SK-N-SH (cell line): ENCODE results near the gene NDUFS7. TPM values are rescaled to one million over a fixed set of nuclear protein-coding genes. Genes with fewer than 3 reads are reported as not detected.

Experiments
- CTCF ChIA-PET: fragments of 300-600, 350-600 bp; formaldehyde crosslinking; extraction: SDS; loops from one replicate; lab custom pipeline; 2021; lab: Yijun Ruan, JAX
- POLR2A ChIA-PET: fragments of 350-600 bp; sonication (Branson Sonifier 250); formaldehyde crosslinking; extraction: SDS; loops from one replicate; lab custom pipeline; 2020; ENCODE audit warnings: antibody characterized with exemption, inconsistent platforms; lab: Yijun Ruan, JAX
- DNase-seq: peaks from one replicate; pipeline ENCODE4 v3.0.0; 2012
- H2AFZ ChIP-seq: fragments of 200-600 bp; sonication (generic); 2 replicates; pipeline ENCODE4 v1.8.1; 2016; ENCODE audit warnings: antibody characterized with exemption, mild to moderate bottlenecking, low read depth
- H3F3A ChIP-seq: fragments of 200-600 bp; sonication (generic); replicated peaks from 2 replicates; pipeline ENCODE3; 2016; ENCODE audit warnings: antibody characterized with exemption, mild to moderate bottlenecking; ENCODE audit not compliant: insufficient read depth
- H3K27ac ChIP-seq, 2 experiments: fragments of 200-500 bp in 1 of 2; fragments of 200-600 bp in 1 of 2; sonication (Bioruptor generic) in 1 of 2; sonication (generic), shearing (Covaris generic) in 1 of 2; 2 replicates each; pipeline versions ENCODE4 v1.5.1 to v1.6.1; 2014 to 2016; ENCODE audit warnings: low read depth in 2 of 2, inconsistent platforms in 1 of 2, low read length in 1 of 2, mild to moderate bottlenecking in 1 of 2, mixed read lengths in 1 of 2
- H3K27me3 ChIP-seq: fragments of 200-600 bp; sonication (generic), shearing (Covaris generic); 2 replicates; pipeline ENCODE4 v1.6.1; 2016; ENCODE audit warnings: mixed run types; ENCODE audit not compliant: insufficient read depth
- H3K36me3 ChIP-seq, 2 experiments: fragments of 200-500 bp in 1 of 2; fragments of 200-600 bp in 1 of 2; sonication (Bioruptor generic) in 1 of 2; sonication (generic) in 1 of 2; replicated peaks in 1 of 2; 2 replicates each; pipeline versions ENCODE3 to v1.5.1; 2014 to 2016; ENCODE audit warnings: low read length in 1 of 2, mild to moderate bottlenecking in 1 of 2; ENCODE audit not compliant: insufficient read depth in 2 of 2, control insufficient read depth in 1 of 2
- H3K4me1 ChIP-seq, 2 experiments: fragments of 200-500 bp in 1 of 2; fragments of 200-600 bp in 1 of 2; sonication (Bioruptor generic) in 1 of 2; sonication (generic), shearing (Covaris generic) in 1 of 2; 2 replicates each; pipeline versions ENCODE4 v1.5.1 to v1.6.1; 2014 to 2016; ENCODE audit warnings: low read depth in 1 of 2, low read length in 1 of 2, mixed run types in 1 of 2; ENCODE audit not compliant: insufficient read depth in 2 of 2, control insufficient read depth in 1 of 2
- H3K4me2 ChIP-seq: fragments of 200-600 bp; sonication (generic), shearing (Covaris generic); 2 replicates; pipeline ENCODE4 v1.6.1; 2017; ENCODE audit warnings: mixed run types
- H3K4me3 ChIP-seq, 2 experiments: fragments of 200-500 bp in 1 of 2; fragments of 200-600 bp in 1 of 2; sonication (Bioruptor generic) in 1 of 2; sonication (generic), shearing (Covaris generic) in 1 of 2; 2 replicates each; pipeline versions ENCODE4 v1.5.1 to v1.8.1; 2014 to 2016; ENCODE audit warnings: low read depth in 2 of 2, inconsistent platforms in 1 of 2, low read length in 1 of 2, mild to moderate bottlenecking in 1 of 2, mixed read lengths in 1 of 2, moderate library complexity in 1 of 2
- H3K79me2 ChIP-seq: fragments of 200-600 bp; sonication (generic); 2 replicates; pipeline ENCODE4 v1.8.1; 2017; ENCODE audit warnings: mild to moderate bottlenecking; ENCODE audit not compliant: insufficient read depth
- H3K9ac ChIP-seq: fragments of 200-600 bp; sonication (generic); 2 replicates; pipeline ENCODE4 v1.6.1; 2017; ENCODE audit warnings: mixed run types
- H3K9me2 ChIP-seq: fragments of 200-600 bp; sonication (generic); 2 replicates; pipeline ENCODE4 v1.6.1; 2017; ENCODE audit warnings: mixed run types
- H3K9me3 ChIP-seq: fragments of 200-600 bp; sonication (generic); 2 replicates; pipeline ENCODE4 v1.6.1; 2017; ENCODE audit warnings: mixed run types, mild to moderate bottlenecking, moderate library complexity
- H4K20me1 ChIP-seq: fragments of 200-600 bp; sonication (generic); 2 replicates; pipeline ENCODE4 v1.6.1; 2017; ENCODE audit warnings: mild to moderate bottlenecking, mixed run types; ENCODE audit not compliant: insufficient read depth
- ELF1 ChIP-seq: IDR thresholded peaks from 2 replicates; pipeline ENCODE4 v1.4.0; 2012
- FOSL2 ChIP-seq: IDR thresholded peaks from 2 replicates; pipeline ENCODE4 v1.4.0; 2012; ENCODE audit warnings: low read depth, mild to moderate bottlenecking, moderate library complexity, borderline replicate concordance
- FOXJ3 ChIP-seq: sonication (generic); formaldehyde crosslinking; IDR thresholded peaks from 2 replicates; pipeline ENCODE4 v1.5.1; 2020; ENCODE audit warnings: mild to moderate bottlenecking, missing genetic modification reagents
- MEF2A ChIP-seq: IDR thresholded peaks from 2 replicates; pipeline ENCODE4 v1.4.0; 2012; ENCODE audit warnings: low read depth, borderline replicate concordance
- PBX3 ChIP-seq: IDR thresholded peaks from 2 replicates; pipeline ENCODE4; 2012
- RAD21 ChIP-seq: IDR thresholded peaks from 2 replicates; pipeline ENCODE4 v1.6.1; 2012; ENCODE audit warnings: mild to moderate bottlenecking, low read length
- SIN3A ChIP-seq: IDR thresholded peaks from 2 replicates; pipeline ENCODE4 v1.6.1; 2012; ENCODE audit warnings: low read depth, mild to moderate bottlenecking, low read length, moderate library complexity, borderline replicate concordance
- USF1 ChIP-seq: IDR thresholded peaks from 2 replicates; pipeline ENCODE4 v1.4.0; 2012; ENCODE audit warnings: low read depth, borderline replicate concordance
- USF2 ChIP-seq: fragments of 150-350 bp; IDR thresholded peaks from 2 replicates; pipeline ENCODE4 v1.6.1; 2017; ENCODE audit warnings: antibody characterized with exemption, low read length, low read depth, borderline replicate concordance
- YY1 ChIP-seq: IDR thresholded peaks from 2 replicates; pipeline ENCODE4 v1.4.0; 2012; ENCODE audit warnings: low read depth, mild to moderate bottlenecking
- WGBS: methylation state at CpG from one replicate; pipeline ENCODE4 v1.1.6; 2017; ENCODE audit warnings: low lambda C conversion rate; 5-methylcytosine and 5-hydroxymethylcytosine counted together
- polyA plus RNA-seq, 3 experiments: library from polyadenylated mRNA; depleted of rRNA; stranded (reverse); fragments of >200 nt; gene quantifications; 2 replicates each; pipeline ENCODE4 v1.2.3, GENCODE V29; 2012
- TF ChIP-seq, protein P1 (sequence below): IDR thresholded peaks from 2 replicates; pipeline ENCODE4 v1.4.0; 2012; ENCODE audit warnings: low read depth, borderline replicate concordance

Gene NDUFS7
- polyA plus RNA-seq, 1 of the 3 experiments (the other 2 are of a cell fraction): 66.4 TPM

DNA sequence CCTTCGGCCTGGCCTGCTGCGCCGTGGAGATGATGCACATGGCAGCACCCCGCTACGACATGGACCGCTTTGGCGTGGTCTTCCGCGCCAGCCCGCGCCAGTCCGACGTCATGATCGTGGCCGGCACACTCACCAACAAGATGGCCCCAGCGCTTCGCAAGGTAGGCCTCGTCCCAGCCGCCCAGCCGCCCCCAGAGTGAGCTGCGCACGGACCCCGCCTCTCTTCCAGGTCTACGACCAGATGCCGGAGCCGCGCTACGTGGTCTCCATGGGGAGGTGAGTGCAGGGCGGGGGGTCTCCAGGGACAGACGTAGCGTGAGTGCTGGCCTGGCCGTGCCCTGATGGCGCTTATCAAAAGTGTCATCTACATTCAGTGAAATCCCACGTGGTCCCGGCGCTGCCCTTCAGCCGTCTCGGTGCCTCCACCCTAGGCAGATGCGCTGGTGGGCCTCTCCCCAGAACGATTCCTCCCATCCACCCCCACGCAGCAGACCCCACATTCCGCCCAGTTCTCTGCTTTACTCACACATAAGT is 7.2 kb downstream of the NDUFS7 start (continued):
- TF ChIP-seq USF1 (no peak), USF2 (no peak), FOXJ3 (CRISPR knock-in tag) (no peak)

- Histone ChIP-seq H3F3A (peaks cover 4% of the 10 kb centered on the region), H3K9me3 (no peaks in the 10 kb centered on the region), H3K27ac (no peak overlapping the region), H3K79me2 (no peaks in the 10 kb centered on the region), H3K9ac (no peak overlapping the region), H2AFZ (no peak overlapping the region), H3K4me2 (no peak overlapping the region), H3K27me3 (no peaks in the 10 kb centered on the region), H3K4me1 (no peaks in the 10 kb centered on the region; a peak in 1 of 4 replicates), H3K9me2 (no peaks in the 10 kb centered on the region), H3K36me3 (peaks cover 0 to 15% of the 10 kb centered on the region in 2 experiments), H3K4me3 (no peak overlapping the region), H4K20me1 (no peaks in the 10 kb centered on the region)
- 96% methylated on average over 15 of the region's 15 CpGs for WGBS
- POLR2A ChIA-PET: no interaction called here
- TF ChIP-seq ELF1 (no peak), PBX3 (no peak), YY1 (no peak), SIN3A (no peak), RAD21 (no peak), FOSL2 (no peak), MEF2A (no peak)
- TF ChIP-seq, protein P1, sequence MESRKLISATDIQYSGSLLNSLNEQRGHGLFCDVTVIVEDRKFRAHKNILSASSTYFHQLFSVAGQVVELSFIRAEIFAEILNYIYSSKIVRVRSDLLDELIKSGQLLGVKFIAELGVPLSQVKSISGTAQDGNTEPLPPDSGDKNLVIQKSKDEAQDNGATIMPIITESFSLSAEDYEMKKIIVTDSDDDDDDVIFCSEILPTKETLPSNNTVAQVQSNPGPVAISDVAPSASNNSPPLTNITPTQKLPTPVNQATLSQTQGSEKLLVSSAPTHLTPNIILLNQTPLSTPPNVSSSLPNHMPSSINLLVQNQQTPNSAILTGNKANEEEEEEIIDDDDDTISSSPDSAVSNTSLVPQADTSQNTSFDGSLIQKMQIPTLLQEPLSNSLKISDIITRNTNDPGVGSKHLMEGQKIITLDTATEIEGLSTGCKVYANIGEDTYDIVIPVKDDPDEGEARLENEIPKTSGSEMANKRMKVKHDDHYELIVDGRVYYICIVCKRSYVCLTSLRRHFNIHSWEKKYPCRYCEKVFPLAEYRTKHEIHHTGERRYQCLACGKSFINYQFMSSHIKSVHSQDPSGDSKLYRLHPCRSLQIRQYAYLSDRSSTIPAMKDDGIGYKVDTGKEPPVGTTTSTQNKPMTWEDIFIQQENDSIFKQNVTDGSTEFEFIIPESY: no peak
- no peak for DNase-seq
- CTCF ChIA-PET: interaction anchor here (1.1 to 1.4 kb wide), 2 partner anchors 76 to 77 kb away, joined by 3 to 4 read pairs; no protein-coding TSS in a partner anchor
Measured at GRCh38 chr19:1392407-1392806, 8.7 kb downstream of the NDUFS7 start.
